ENCODE measurements around the gene DPH5.
A peak's percentile ranks its signal among the peaks of the same experiment; 100 is the strongest.

DPH5 gene

DNA sequence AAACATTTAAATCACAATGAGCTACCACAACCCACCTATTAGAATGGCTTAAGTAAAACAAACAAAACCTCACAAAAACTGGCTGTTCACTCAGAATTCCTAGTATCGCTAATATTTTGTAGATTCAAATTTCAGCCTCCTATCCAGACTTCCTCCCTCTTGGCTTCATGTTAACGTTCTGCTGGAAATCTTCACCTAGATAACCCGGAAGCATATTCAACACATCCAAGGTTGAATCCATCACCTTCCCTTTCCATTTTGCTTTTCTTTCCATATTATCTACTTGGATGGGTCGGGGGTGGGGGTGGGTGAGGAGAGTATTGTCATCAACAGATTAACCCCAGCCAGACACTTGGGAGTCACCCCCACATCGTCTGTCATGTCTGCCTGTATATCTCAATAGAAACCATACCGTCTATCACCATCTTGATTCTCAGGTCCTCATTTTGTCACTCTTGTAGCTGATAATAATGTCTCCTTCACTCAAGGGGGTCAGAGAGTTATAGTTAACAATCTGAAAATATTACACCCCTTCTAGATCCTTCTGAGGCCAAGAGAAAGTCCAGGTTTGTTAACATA lies 1.7 kb upstream of the DPH5 start:
- TF ChIP-seq, protein P1, sequence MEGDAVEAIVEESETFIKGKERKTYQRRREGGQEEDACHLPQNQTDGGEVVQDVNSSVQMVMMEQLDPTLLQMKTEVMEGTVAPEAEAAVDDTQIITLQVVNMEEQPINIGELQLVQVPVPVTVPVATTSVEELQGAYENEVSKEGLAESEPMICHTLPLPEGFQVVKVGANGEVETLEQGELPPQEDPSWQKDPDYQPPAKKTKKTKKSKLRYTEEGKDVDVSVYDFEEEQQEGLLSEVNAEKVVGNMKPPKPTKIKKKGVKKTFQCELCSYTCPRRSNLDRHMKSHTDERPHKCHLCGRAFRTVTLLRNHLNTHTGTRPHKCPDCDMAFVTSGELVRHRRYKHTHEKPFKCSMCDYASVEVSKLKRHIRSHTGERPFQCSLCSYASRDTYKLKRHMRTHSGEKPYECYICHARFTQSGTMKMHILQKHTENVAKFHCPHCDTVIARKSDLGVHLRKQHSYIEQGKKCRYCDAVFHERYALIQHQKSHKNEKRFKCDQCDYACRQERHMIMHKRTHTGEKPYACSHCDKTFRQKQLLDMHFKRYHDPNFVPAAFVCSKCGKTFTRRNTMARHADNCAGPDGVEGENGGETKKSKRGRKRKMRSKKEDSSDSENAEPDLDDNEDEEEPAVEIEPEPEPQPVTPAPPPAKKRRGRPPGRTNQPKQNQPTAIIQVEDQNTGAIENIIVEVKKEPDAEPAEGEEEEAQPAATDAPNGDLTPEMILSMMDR (IDR thresholded peaks at IDR 0.05; ENCODE audit: poor library complexity, severe bottlenecking): no peak
- Histone ChIP-seq H3K36me3 (ENCODE audit: low read depth) (peaks cover 35% of the 10 kb centered on the region), H3K4me3 (ENCODE audit: severe bottlenecking) (no peak overlapping the region), H3K27ac (ENCODE audit: poor library complexity, severe bottlenecking) (no peak overlapping the region), H3K27me3 (ENCODE audit: insufficient read depth, poor library complexity, severe bottlenecking) (no peaks in the 10 kb centered on the region), H3K4me1 (ENCODE audit: insufficient read depth, poor library complexity, severe bottlenecking) (peaks cover 17% of the 10 kb centered on the region), H3K9me3 (ENCODE audit: severe bottlenecking) (no peaks in the 10 kb centered on the region)
- DNase-seq (ENCODE audit: low spot score) (no peak), ATAC-seq (ENCODE audit: low read depth) (no peak)

DNA sequence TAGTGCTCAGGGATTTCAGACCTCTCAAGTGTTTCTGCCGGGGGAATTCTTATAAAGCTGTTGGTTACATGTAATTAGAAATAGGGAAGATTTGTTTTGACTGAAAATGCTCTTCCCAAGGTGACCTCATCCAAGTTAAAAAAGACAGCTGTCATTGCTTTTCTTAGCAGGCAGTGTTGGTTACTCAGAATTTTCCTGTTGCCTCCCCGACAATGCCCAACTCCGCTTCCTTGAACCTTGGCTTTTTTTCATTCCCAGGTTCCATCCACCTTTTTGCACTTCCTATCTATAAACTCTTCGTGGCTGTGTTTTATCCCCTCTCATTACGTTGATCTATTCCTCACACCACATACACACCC lies 825 bp upstream of the DPH5 start:
- H3K4me3 ChIP-seq (ENCODE audit: severe bottlenecking): peak overlapping the region; percentile 88
- no peaks in the 10 kb centered on the region for H3K27me3 ChIP-seq (ENCODE audit: insufficient read depth, poor library complexity, severe bottlenecking)
- ATAC-seq (ENCODE audit: low read depth) (no peak), DNase-seq (ENCODE audit: low spot score) (no peak)
- peak overlapping the region; percentile 47 for H3K27ac ChIP-seq (ENCODE audit: poor library complexity, severe bottlenecking)
- H3K4me1 ChIP-seq (ENCODE audit: insufficient read depth, poor library complexity, severe bottlenecking): peaks cover 21% of the 10 kb centered on the region
- TF ChIP-seq, protein P1 (IDR thresholded peaks at IDR 0.05; ENCODE audit: poor library complexity, severe bottlenecking): no peak
- no peaks in the 10 kb centered on the region for H3K9me3 ChIP-seq (ENCODE audit: severe bottlenecking)
- H3K36me3 ChIP-seq (ENCODE audit: low read depth): peaks cover 43% of the 10 kb centered on the region

DNA sequence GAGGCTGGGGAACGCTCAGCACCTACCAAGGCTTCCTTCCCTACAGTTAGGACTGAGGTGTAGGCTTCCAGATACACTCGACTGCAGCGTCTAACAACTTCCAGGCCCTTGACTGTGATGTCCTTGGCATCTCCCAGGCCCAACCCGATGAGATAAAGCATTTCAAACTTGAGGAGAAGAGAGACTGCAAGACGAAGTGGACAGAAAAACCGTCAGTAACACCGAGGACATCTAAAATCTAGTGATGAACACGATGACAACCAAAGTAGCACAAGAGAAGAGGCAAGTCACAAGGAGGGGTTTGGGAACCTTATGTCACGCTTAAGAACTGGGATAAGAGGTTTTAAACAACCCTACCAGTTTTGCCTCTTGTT lies 314 bp downstream of the DPH5 start:
- H3K4me1 ChIP-seq (ENCODE audit: insufficient read depth, poor library complexity, severe bottlenecking): peaks cover 21% of the 10 kb centered on the region
- ATAC-seq (ENCODE audit: low read depth) (peak; percentile 33), DNase-seq (ENCODE audit: low spot score) (no peak)
- TF ChIP-seq, protein P1 (IDR thresholded peaks at IDR 0.05; ENCODE audit: poor library complexity, severe bottlenecking): no peak
- peak overlapping the region; percentile 88 for H3K4me3 ChIP-seq (ENCODE audit: severe bottlenecking)
- peak overlapping the region; percentile 47 for H3K27ac ChIP-seq (ENCODE audit: poor library complexity, severe bottlenecking)
- no peaks in the 10 kb centered on the region for H3K9me3 ChIP-seq (ENCODE audit: severe bottlenecking)
- peaks cover 52% of the 10 kb centered on the region for H3K36me3 ChIP-seq (ENCODE audit: low read depth)
- no peaks in the 10 kb centered on the region for H3K27me3 ChIP-seq (ENCODE audit: insufficient read depth, poor library complexity, severe bottlenecking)

DNA sequence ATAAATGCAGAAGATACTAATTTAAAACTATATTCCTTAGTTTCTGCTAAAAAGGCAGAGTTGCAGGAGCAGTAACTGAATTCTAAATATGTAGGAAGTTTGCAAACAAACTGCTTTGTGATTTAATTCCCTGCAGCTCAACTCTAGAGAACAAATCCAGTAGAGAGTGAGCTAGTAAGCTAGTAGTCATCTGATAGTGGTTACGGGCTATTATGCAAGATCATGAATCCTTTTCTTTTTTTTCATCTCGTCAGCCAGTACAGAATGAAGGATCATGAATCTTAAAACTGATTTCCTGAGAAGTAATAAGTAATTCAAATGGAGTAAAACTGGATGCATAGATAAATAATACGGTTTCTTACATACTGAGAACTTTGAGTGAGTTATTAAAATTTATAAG lies 3.3 kb downstream of the DPH5 start:
- Histone ChIP-seq H3K4me3 (ENCODE audit: severe bottlenecking) (no peak overlapping the region), H3K4me1 (ENCODE audit: insufficient read depth, poor library complexity, severe bottlenecking) (peaks cover 18% of the 10 kb centered on the region), H3K27me3 (ENCODE audit: insufficient read depth, poor library complexity, severe bottlenecking) (no peaks in the 10 kb centered on the region), H3K9me3 (ENCODE audit: severe bottlenecking) (no peaks in the 10 kb centered on the region), H3K36me3 (ENCODE audit: low read depth) (peaks cover 64% of the 10 kb centered on the region), H3K27ac (ENCODE audit: poor library complexity, severe bottlenecking) (no peak overlapping the region)
- ATAC-seq (ENCODE audit: low read depth) (no peak), DNase-seq (ENCODE audit: low spot score) (no peak)
- TF ChIP-seq, protein P1 (IDR thresholded peaks at IDR 0.05; ENCODE audit: poor library complexity, severe bottlenecking): no peak

DNA sequence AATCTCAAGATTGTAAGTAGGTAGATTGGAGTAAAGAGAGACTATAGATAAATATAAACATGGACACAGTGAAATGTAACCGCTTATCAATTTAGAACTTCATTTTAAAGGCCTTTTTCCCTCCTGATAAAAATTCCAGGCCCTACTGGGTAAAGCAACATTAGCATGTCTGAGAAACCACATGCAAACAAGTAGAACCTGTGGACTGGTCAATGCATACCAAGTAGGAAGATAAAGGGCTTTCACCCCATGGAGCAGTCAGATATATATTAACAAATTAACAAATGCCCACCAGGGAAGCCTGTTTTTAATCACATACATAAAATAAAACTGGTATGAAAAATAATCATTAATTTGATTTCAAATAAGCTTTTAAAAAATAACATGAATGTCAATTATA lies 8.1 kb downstream of the DPH5 start:
- Histone ChIP-seq H3K4me3 (ENCODE audit: severe bottlenecking) (no peak overlapping the region), H3K9me3 (ENCODE audit: severe bottlenecking) (no peaks in the 10 kb centered on the region), H3K27me3 (ENCODE audit: insufficient read depth, poor library complexity, severe bottlenecking) (no peaks in the 10 kb centered on the region), H3K4me1 (ENCODE audit: insufficient read depth, poor library complexity, severe bottlenecking) (peaks cover 4% of the 10 kb centered on the region), H3K27ac (ENCODE audit: poor library complexity, severe bottlenecking) (no peak overlapping the region), H3K36me3 (ENCODE audit: low read depth) (peaks cover 67% of the 10 kb centered on the region)
- TF ChIP-seq, protein P1 (IDR thresholded peaks at IDR 0.05; ENCODE audit: poor library complexity, severe bottlenecking): no peak
- DNase-seq (ENCODE audit: low spot score) (no peak), ATAC-seq (ENCODE audit: low read depth) (no peak)

All from RWPE2 (cell line).